ENCODE results near the gene CHST8.

GRCh38 chr19:33641956-33642498 is 20.3 kb downstream of the CHST8 start:
- TF ChIP-seq CTCF (conservative IDR thresholded peaks at IDR 0.05; ENCODE audit: low read length) = no peak
- TF ChIP-seq EZH2phosphoT487 (IDR thresholded peaks at IDR 0.05; ENCODE audit: borderline replicate concordance) = no peak

All from Loucy (cell line).